Measurements from ENCODE around the gene NELL1. TPM values are rescaled to one million over a fixed set of nuclear protein-coding genes. Genes with fewer than 3 reads are reported as not detected.

NELL1 gene
- total and polyA plus RNA-seq, 2 donors (not counting 3 experiments of a cell fraction or from before 2014, with no cell fraction given) = not detected

DNA sequence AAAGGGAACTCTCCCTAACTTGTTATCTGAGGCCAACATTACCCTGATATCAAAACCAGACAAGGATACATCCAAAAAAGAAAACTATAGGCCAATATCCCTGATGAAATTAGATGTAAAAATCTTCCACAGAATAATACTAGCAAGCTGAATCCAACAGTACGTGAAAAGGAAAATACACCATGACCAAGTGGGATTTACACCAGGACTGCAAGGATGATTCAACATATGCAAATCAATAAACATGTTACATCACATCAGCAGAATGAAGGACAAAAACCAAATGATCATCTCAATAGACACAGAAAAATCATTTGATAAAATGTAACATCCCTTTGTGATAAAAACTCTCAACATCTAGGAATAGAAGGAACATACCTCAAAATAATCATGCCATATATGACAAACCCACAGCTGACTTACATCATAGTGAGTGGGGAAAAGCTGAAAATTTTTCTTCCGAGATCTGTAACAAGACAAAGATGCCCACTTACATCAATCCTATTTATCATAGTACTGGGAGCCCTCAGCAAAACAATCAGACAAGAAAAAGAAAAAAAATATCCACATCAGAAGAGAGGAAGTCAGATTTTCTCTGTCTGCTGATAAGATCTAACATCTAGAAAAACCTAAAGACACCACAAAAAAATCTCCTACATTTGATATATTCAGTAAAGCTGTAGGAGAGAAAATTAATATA is 820.2 kb downstream of the NELL1 start:
- intact Hi-C loops (cut with micrococcal nuclease) (no loop called here), dilution Hi-C loops (cut with MboI; ENCODE audit: extremely low pct_ligation_motif_present, low sequenced_read_pairs) (no loop called here)
- Histone ChIP-seq H3K27me3 (ENCODE audit: control insufficient read depth in 2 of 2, insufficient read depth in 2 of 2, low read length in 2 of 2) (no peaks in the 10 kb centered on the region), H3K9ac (replicated peaks; ENCODE audit: extremely low read depth, insufficient read depth, low read length) (no peak overlapping the region), H3K9me1 (replicated peaks; ENCODE audit: control insufficient read depth, extremely low read depth, insufficient read depth, low read length) (no peaks in the 10 kb centered on the region), H4K20me1 (replicated peaks; ENCODE audit: control insufficient read depth, extremely low read depth, insufficient read depth, low read length) (no peaks in the 10 kb centered on the region), H2AFZ (ENCODE audit: low read depth, low read length) (no peak overlapping the region), H3K4me1 (ENCODE audit: control insufficient read depth, extremely low read depth, insufficient read depth, low read length) (no peaks in the 10 kb centered on the region), H3K4me3 (replicated peaks in 1 of 3; ENCODE audit: insufficient read depth in 1 of 3, low read depth in 1 of 3, low read length in 3 of 3) (no peak overlapping the region), H3K36me3 (ENCODE audit: control insufficient read depth in 2 of 2, extremely low read depth in 1 of 2, insufficient read depth in 2 of 2, low read length in 2 of 2) (no peaks in the 10 kb centered on the region), H3K79me2 (ENCODE audit: control insufficient read depth, insufficient read depth, low read length) (no peaks in the 10 kb centered on the region), H3K9me3 (replicated peaks; ENCODE audit: control insufficient read depth, insufficient read depth, low read length) (peaks cover 2% of the 10 kb centered on the region), H3K27ac (ENCODE audit: insufficient read depth, low read depth, low read length) (no peak overlapping the region), H3K4me2 (ENCODE audit: insufficient read depth, low read length) (no peak overlapping the region)
- ChIA-PET POLR2A (no interaction called here), CTCF (no interaction called here)
- FAIRE-seq = no peak
- TF ChIP-seq, protein P1, sequence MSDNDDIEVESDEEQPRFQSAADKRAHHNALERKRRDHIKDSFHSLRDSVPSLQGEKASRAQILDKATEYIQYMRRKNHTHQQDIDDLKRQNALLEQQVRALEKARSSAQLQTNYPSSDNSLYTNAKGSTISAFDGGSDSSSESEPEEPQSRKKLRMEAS (IDR thresholded peaks at IDR 0.05; ENCODE audit: insufficient read depth, insufficient read length) = no peak
- TF ChIP-seq MYC (IDR thresholded peaks at IDR 0.05; ENCODE audit: low read depth, low read length) = no peak
- TF ChIP-seq JUN (IDR thresholded peaks at IDR 0.05; ENCODE audit: borderline replicate concordance, insufficient read depth, insufficient read length, low read depth) = no peak
- no peak for TF ChIP-seq POLR2A (IDR thresholded peaks at IDR 0.05; ENCODE audit: low read depth, low read length)
- no peak for TF ChIP-seq EZH2 (IDR thresholded peaks at IDR 0.05; ENCODE audit: borderline replicate concordance, low read depth, low read length, severe bottlenecking)
- TF ChIP-seq POLR2AphosphoS5 (IDR thresholded peaks at IDR 0.05; ENCODE audit: insufficient read depth, low read depth, low read length) = no peak
- TF ChIP-seq, protein P2, sequence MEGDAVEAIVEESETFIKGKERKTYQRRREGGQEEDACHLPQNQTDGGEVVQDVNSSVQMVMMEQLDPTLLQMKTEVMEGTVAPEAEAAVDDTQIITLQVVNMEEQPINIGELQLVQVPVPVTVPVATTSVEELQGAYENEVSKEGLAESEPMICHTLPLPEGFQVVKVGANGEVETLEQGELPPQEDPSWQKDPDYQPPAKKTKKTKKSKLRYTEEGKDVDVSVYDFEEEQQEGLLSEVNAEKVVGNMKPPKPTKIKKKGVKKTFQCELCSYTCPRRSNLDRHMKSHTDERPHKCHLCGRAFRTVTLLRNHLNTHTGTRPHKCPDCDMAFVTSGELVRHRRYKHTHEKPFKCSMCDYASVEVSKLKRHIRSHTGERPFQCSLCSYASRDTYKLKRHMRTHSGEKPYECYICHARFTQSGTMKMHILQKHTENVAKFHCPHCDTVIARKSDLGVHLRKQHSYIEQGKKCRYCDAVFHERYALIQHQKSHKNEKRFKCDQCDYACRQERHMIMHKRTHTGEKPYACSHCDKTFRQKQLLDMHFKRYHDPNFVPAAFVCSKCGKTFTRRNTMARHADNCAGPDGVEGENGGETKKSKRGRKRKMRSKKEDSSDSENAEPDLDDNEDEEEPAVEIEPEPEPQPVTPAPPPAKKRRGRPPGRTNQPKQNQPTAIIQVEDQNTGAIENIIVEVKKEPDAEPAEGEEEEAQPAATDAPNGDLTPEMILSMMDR (IDR thresholded peaks at IDR 0.05; ENCODE audit: extremely low read depth in 1 of 2, insufficient read depth in 1 of 2, low read depth in 1 of 2, low read length in 2 of 2) = no peak
- no peak for TF ChIP-seq GATA2 (IDR thresholded peaks at IDR 0.05; ENCODE audit: insufficient read depth, insufficient read length, low read depth, low read length)
- no peak for TF ChIP-seq FOS (IDR thresholded peaks at IDR 0.05; ENCODE audit: borderline replicate concordance, insufficient read depth, low read length)
- no TSS peak for BruUV-seq (replicated peaks)
- DNase-seq (ENCODE audit: low read depth, low spot score) = no peak

Measured in endothelial cell of umbilical vein (primary cell).